HCEC 1CT (cell line): ENCODE data around the gene ARID1B.
"Not testable (repeated sequence)": the region's sequence is repeated elsewhere in the genome, so short reads cannot be mapped to it uniquely, and the experiment has no call there.

Source experiments
- DNase-seq: peaks from one replicate; pipeline ENCODE4 v3.0.0-alpha.2; 2017

ARID1B gene

GRCh38 chr6:156912431-156912830 is 135.3 kb downstream of the ARID1B start:
- no peak for DNase-seq

GRCh38 chr6:156914181-156914580 is 137.0 kb downstream of the ARID1B start:
- DNase-seq: no peak

- no peak for DNase-seq
Observed at GRCh38 chr6:156916130-156916801, 139.1 kb downstream of the ARID1B start.

- no peak for DNase-seq
Observed at GRCh38 chr6:156917213-156917612, 140.0 kb downstream of the ARID1B start.

GRCh38 chr6:156918647-156919046 is 141.5 kb downstream of the ARID1B start:
- no peak for DNase-seq

- no peak for DNase-seq
Observed at GRCh38 chr6:156919370-156919769, 142.2 kb downstream of the ARID1B start.

GRCh38 chr6:156919814-156920369 is 142.7 kb downstream of the ARID1B start:
- DNase-seq: no peak

GRCh38 chr6:156924246-156924645 is 147.1 kb downstream of the ARID1B start:
- no peak for DNase-seq

- DNase-seq: no peak
Observed at GRCh38 chr6:156925026-156925425, 147.8 kb downstream of the ARID1B start.

GRCh38 chr6:156925718-156926607 is 148.8 kb downstream of the ARID1B start:
- DNase-seq: no peak

GRCh38 chr6:156928126-156928525 is 150.9 kb downstream of the ARID1B start:
- no peak for DNase-seq

- no peak for DNase-seq
Observed at GRCh38 chr6:156928972-156929371, 151.8 kb downstream of the ARID1B start.

GRCh38 chr6:156931283-156931682 is 154.1 kb downstream of the ARID1B start:
- no peak for DNase-seq

GRCh38 chr6:156933201-156934068 is 156.3 kb downstream of the ARID1B start:
- DNase-seq: no peak

- no peak for DNase-seq
Observed at GRCh38 chr6:156934069-156934460, 156.9 kb downstream of the ARID1B start.

GRCh38 chr6:156935000-156935399 is 157.8 kb downstream of the ARID1B start:
- no peak for DNase-seq

GRCh38 chr6:156938143-156938542 is 161.0 kb downstream of the ARID1B start:
- no peak for DNase-seq

- DNase-seq: no peak
Observed at GRCh38 chr6:156940221-156940620, 163.0 kb downstream of the ARID1B start.

- DNase-seq: no peak
Observed at GRCh38 chr6:156942266-156942665, 165.1 kb downstream of the ARID1B start.

- no peak for DNase-seq
Observed at GRCh38 chr6:156943166-156943565, 166.0 kb downstream of the ARID1B start.

GRCh38 chr6:156943816-156944215 is 166.6 kb downstream of the ARID1B start:
- no peak for DNase-seq

- DNase-seq: no peak
Observed at GRCh38 chr6:156944412-156944811, 167.2 kb downstream of the ARID1B start.

- not testable (repeated sequence) for DNase-seq
Observed at GRCh38 chr6:156945789-156946172, 168.6 kb downstream of the ARID1B start.
